Amniotic epithelial cell (primary cell): Measurements from ENCODE around the gene PLXNC1.

Experiments used
- DNase-seq: peaks from one replicate; pipeline ENCODE4 v3.0.0-alpha.2; 2010; ENCODE audit warnings: low read depth

Gene PLXNC1

DNA sequence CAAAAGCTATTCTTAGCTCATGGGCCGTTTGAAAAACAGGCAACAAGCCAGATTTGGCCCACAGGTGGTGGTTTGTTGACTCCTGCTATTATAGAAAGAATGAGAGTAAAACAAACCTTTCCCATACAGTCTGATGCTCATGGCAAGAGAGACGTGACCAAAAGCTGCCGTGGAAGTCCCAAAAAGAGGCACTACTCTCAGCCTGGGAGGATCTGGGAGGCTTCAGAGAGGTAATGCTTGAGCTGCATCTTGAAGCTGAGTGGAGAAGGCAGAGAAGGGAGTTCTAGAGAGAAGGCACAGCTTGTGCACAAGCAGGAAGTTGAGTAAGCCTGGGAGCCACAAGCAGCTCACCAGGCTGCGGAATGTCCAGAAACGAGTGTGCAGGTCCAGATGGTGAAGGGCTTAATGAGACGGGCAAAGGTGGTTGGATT, 9.6 kb downstream of the PLXNC1 start:
- DNase-seq: no peak

DNA sequence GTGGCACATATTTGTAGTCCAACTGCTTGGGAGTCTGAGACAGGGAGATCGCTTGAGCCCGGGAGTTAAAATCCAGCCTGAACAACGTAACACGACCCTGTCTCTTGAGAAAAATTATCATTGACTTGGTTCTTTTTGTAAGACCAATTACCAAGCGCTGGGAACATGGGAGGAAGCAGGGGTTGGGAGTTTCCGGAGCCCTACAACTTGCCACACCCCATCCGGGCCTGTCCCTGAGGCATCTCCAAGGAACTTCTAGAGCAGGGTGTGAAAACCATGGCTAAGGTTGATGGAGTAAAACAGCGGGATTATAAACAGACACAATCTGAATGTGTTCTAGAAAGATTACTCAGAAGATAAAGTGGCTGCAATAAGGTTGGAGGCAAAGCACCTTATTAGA, 10.3 kb downstream of the PLXNC1 start:
- DNase-seq: no peak

DNA sequence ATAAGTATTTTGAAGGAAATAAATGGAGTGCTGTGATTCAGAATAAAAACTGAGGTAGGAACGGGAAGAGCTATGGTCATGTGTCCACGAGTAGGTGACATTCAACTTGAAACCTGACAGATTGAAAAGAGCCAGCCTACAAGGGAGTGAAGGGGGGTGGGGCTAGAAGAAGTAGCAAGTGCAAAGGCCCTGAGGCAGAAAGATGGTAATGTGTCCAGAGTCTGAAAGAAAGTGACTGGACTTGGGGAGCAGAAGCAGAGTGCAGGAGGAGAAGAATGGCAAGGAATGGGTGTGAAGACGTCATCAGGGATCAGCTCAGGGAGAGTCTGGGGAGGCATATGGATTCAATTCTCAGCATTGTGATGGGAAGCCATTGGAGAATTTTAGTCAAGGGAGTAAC, 13.7 kb downstream of the PLXNC1 start:
- DNase-seq: no peak

DNA sequence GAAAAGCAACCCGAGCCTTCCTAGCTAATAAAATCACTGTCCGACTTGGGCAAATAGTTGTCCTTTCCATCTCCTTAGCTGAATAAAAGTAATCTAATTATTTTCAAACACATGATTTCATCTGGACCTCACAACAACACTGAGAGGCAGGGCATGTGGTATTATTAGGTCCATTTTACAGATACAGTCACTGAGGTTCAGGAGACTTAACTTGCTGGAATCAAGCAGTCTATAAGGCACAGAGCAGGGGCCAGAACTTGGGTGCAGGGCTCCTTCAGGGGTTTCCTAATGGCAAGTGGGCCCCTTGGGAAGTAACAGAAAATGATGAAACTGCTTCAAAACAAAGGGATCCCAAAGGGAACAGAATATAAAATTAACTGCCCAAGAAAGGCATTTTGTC, 15.5 kb downstream of the PLXNC1 start:
- no peak for DNase-seq

DNA sequence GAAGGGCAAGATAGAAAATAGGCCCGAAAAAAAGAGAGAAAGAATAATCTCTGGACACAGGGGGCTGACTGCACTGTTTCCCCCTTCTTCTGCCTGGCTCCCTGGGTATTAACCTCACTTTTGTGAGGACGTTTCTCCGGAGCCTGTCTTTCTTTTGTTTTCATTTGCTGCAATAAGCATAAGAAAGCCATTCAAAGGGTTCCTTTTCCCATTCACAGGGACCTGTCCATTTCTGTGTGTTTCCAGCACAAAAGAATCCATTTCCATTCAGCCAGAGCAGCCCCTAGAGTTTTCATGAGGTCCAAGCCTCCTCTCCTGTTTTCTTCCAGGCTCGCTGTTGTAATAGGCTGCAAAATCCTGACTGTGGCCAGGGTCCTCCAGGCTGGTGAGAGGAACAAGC, 16.8 kb downstream of the PLXNC1 start:
- no peak for DNase-seq

DNA sequence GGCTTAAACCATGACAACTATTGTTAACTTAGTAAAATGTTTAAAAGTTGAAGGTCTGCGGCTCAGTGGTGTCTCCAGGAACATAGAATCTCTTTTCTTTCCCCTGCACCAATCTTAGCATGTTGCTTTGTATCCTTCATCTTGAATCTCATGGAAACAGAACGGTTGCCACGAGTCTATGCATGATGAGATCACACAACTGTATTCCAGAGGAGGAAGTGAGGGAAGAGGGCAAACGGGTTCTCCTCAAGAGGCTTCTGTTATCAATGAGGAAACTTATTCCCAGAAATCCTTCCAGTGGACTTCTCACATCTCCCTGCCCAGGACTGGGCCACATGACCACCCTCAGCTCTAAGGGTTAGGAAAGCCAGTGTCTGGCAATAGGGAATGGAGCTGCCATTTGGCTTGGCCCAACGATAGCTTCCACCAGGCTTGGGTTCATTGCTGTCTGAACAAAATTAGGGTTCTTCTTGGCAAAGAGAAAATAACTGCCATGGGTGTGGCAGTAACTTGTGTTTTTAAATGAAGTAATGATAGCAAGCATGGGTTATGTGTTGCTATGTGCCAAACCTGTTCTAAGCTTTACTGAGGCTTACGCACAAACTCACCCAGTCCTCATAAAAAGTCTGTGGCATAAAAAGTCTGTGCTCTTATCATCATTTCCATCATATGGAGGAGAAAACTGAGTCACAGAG, 17.4 kb downstream of the PLXNC1 start:
- no peak for DNase-seq

DNA sequence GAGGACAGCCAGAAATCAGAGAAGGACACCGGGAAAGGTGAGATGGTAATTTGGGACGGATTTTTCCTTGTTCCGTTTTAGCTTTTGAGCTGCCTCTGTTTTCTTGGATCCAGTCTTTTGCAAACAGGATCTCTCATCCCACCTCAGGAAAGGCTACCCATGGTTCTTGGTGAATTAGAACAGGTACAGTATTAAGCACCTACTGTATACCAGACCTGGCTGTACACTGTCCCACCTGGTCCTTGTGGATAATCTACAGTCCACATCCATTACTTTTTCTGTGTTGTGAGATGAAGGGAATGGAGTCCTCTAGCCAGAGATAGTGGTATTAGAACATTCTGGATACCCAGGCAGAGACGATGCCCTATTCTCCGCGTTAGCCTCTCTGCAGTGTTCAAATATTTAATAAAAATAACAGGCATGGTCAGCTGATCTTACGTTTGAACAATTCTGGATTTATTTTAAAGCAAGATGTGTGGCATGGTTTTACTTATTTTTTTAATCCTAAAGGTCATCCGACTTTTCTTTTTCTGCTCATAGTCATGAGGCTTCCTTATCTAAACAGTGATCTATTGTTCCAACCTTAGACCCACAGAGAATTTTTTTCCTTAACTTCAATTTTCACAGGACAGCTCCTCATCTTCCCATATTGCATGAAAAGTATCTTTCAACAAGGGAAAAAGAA, 18.8 kb downstream of the PLXNC1 start:
- DNase-seq: no peak

DNA sequence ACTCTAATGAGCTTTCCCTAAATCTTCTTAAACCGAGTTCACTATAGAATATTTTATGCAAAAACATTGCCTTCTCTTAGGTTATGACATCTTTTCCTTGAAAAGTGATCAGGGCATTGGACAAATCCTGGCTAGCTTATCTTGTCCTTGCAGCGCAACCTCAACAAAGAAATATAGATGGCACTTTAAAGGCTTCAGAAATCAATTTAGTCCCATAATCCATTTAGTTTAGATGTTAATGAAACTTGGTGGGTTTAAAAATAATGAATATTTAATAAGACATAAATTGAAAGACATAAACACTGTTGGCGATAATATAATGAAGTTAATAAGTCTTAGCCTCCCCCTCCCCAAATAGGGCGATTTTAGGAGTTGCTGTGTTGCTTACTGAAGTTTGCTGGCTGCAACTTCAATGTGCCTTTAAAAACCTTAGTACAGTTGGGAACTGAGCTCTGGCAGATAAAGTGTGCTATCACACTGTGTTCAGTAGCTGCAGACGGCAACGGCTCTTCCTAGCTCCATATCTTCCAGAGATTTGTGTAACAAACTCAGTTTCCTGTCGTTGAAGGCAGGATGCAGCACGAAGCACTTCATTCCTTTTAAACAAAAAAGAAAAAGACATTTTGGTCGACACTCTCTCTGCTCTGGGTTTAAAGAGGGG, 19.5 kb downstream of the PLXNC1 start:
- no peak for DNase-seq

DNA sequence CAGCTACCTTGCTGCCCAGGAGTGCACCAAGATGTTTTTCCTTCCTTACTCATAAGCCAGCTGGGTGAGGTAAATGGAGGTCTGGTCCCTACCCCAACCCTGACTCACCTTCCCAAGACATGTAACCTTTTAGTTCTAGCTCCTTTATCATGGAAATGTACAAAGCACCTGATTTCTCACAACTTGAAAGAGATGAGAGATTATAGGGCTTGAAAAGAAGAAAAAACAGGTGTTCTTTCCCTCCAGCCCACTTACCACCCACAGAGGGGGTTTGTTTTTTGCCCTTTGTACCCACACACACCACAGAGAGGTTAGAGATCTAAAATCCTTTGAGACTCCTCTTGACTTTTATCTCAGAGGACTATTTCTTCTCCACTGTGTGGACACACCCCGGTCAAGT, 21.1 kb downstream of the PLXNC1 start:
- DNase-seq: no peak

DNA sequence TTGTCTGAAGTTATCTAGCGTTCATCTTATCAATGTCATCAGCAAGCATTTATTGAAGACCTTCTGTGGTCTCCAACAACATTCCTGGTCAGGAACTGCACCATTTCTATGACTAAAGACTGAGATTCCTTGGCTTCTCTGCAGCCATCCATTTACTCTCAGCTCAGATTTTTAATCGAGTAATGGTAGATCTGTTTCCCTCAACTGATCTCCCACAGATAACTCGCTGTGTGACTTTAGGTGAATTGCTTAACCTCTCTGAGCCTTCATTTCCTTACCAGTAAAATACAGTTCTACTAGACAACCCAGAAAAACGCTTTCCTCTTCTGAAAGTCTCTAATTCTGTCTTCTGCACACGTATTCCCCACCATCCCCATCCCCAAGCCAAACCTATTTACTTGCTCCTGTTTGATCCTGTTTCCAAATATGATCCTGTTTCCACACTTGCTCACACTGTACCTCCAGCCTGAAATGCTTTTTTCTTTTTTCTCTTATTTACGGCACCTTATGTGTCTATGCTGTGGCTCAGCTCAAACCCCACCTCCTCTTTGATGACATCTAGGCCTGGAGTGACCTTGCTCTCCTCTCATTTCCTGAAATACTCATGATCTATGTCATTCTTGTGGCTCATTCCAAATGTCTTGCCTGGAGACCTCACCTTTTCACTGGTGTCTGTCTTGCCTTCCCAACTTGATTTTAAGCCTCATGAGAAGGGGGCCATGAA, 21.8 kb downstream of the PLXNC1 start:
- DNase-seq: peak; percentile 56

DNA sequence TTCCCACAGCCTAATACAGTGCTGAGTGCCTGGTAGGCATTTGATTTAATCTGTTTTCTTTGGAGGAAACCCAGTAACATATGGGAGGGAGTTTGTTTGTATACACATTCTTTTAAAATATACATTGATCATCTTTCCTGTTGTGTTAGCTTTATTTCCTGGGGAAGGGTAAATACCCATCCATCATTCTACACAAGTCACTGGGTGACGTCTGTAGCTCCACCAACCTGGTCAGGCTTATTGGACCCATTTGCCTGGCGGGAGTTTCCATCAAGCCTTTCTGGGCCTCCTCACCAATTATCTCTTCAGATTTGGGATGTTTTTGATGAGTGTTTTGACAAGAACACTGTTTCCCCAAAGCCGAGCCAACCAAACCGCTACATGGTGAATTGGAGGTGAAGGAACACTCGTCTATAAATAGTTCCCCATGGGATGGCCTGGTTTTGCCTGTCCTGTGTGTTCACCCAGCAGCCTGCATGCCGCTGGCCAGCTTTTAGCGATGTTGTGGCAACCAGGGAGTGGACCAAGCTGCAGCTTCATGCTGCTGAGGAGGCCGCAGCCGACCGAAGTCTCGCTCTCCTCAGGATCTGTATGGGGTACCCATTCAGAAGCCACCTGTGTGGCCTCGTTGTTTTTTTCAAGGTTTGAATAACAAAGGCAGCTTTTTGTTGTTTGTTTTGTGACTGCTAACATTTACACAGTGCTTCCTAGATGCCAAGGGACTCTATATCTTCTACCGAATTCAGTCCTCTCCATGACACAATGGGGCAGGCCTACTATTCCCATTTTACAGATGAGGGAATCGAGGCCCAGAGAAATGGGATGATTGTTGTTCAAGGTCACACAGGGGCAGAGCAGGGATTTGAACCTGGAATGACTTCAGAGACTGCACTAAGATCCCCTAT, 22.6 kb downstream of the PLXNC1 start:
- DNase-seq: no peak

DNA sequence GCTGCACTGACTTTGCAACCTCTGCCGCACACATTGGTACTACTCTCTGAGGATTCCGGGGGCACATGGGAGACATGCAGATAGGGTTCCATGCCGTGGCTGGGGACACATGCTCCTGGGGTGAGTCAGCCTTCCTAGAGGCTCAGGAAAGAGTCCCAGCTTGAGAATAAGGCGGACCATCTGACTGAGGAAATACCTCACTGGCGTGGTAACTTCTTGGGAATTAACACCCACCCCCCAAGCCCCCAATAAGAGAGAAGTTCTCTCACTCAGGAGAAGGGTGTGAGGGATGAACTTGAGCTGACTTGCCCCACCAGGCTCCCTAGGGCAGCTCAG, 23.2 kb downstream of the PLXNC1 start:
- no peak for DNase-seq

DNA sequence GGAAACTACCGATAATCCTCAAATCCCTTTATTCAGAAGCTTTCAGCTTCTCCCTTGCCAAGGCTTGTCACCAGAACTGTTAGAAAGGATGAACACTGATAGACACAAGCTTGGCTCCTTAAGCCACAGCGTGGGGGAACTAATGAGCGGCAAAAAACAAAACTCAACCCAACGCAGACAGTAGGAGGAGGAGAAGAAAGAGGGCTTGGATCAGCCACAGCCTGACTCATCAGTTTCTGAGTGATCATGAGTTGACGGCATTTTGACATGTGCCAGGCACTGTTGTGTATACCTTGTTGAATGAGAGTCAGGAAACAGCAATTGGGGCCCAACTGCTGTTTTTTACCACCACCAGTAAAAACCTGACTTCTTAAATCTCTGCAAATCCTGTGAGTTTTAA, 23.7 kb downstream of the PLXNC1 start:
- peak; percentile 88 for DNase-seq

DNA sequence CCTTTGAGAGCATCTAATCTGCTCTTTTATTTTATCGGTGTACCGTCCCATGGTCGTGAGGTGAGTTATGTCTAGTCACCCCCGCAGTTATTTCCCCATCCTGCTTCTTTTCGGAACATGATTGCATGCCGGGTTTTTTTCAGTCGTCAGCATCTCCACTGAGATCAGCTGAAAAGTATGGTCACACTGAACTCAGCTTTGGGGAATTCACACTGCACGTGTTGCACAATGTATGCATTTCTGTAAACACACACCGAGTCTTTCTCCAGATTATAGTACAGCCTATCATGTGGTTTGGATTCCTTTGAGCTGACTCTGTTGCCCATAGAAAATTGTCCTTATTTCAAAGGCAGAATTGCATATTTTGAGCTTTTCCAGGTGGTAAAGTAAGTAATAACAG, 24.6 kb downstream of the PLXNC1 start:
- peak; percentile 100 for DNase-seq

DNA sequence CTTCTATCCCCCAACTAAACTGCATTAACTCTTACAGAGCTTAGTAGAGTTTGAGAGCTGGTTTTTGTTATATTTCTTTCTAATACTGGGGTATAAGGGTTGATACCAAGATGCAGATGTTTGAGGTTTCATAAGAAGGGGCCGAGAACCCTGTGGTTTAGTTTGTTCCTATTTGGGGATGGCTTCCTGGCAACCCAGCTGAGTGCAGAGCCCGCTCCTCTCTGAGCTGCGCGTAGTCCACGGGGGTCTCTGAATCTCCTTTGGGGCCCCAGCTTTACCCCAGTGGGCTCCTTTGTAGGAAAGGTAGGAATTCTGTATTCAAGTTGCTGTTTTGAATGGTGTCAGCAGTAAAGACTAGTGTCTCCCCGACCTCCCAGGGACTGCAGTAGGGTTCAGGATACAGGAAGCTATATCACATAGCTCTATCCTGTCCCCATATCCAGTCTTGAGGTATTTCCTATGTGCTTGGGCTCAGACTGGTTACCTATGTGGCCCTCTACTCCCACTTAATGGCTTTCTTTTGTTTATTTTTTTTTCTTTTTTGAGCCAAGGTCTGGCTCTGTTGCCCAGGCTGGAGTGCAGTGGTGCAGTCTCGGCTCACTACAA, 25.4 kb downstream of the PLXNC1 start:
- DNase-seq: no peak

DNA sequence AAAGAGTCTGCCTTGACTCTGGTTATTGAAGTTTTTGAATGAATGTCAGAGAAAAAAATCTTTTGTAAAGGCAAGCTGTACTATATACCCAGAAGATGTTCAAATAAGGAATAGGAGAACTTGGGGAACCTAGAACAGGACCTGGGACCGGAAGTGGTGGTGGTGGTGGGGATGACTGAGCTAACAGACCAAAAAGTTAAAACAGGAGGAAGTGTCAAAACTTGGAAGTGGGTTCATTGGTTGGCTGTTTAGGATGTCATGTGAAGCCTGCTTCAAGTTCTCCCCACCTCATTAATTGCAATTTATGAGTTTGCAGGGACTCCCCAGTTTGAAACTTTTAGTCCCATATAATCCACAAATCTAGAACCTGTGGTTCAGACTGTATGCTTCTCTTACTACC, 26.2 kb downstream of the PLXNC1 start:
- no peak for DNase-seq

DNA sequence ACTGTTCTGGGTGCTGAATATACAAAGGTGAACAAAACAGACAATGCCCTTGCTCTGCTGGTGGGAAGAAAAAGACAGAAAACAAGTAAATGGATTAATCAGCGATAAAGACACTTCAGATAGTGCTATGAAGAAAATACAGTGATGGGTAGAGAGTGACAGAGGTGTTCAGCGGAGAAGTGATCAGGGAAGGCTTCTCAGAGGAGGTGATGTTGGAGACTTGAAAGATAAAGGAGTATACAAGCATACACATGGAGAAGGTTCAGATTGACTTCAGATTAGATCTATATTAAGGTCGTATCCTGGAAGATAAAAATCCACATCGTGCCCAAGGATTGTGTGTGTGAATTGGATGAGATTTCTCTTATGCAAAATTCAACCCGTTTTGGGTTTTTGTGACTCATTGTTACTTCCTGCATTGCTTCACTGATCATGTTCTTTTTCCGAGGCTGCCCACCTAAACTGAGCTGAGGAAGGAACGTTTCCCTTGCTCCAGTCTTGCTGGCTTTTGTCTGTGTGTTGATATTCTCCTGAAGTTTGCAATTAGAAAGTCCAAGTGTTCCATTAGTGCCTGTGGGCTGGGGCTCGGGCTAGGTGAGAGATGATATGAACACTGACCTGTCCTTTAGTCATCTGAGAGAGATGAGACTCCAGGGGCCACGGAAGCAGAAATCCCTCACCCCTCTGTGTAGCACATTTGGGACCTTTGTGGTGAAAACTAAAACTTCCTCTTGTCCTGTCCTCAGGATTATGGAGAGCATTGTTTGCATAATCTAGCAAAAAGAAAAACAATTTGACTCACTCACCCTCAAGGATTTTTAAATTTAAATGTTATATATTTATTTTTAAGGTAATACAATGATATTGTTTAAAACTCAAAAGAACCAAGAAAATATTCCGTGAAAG, 27.6 kb downstream of the PLXNC1 start:
- DNase-seq: peak; percentile 40

DNA sequence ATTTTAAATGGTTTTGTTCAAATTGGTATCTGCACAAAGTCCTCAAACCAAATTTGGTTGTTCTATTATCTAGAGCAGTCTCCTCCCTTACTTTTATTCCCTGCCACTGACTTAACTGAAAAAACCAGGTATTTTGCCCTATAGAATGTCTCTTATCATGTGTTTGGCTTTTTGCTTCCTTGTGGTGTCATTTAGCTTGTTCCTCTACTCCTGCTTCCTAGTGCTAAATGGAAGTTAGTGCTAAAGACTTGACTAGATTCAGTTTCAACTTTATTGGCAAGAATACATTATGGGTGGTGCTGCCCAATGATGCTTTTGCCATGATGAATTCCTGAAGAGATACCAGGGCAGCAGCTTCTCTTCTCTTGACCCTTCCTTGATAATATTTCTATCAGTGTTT, 29.7 kb downstream of the PLXNC1 start:
- DNase-seq: no peak

DNA sequence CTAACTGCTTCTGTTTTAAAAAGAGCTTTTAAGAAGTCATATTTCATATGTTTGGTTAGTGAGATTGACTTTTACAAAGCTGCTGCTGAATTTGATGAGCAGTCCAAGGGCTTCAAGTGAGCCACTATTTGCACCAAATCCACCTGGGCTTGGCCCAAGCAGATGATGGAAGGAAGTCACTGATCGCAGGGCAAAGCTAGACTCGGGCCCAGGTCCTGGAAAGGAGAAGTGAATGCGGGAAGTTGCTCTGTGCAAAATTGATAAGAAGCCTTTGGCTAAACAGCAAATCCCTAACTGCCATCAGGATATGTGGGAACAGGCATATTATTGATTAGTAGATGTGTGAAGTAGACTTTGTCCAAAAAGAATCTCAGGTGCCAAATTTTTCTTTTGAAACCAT, 30.5 kb downstream of the PLXNC1 start:
- DNase-seq: no peak

DNA sequence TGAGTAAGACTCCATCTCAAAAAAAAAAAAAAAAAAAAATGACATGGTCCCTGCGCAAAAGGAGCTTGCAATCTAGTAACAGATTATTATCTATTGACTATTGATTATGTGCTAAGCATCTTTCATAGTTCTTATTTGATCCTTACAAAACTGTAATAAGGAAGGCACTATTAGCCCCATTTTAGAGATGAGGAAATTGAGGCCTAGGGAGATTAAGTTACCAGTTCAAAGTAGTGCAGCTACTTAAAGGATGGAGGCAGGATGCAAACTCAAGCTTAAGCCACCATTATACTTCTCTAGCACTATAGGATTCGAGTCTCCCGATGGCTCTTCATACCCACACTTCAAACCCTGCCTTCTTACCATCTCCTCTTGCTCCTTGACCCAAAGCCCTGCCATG, 31.3 kb downstream of the PLXNC1 start:
- no peak for DNase-seq
